Measurements from ENCODE around the gene UBB. TPM values are rescaled to one million over a fixed set of nuclear protein-coding genes. Genes with fewer than 3 reads are reported as not detected.
"Not testable (repeated sequence)": the region's sequence is repeated elsewhere in the genome, so short reads cannot be mapped to it uniquely, and the experiment has no call there.

Gene UBB
- total RNA-seq, 1 donor from 2014 or later, result 1,058 TPM

- peak; percentile 11 for DNase-seq (ENCODE audit: low spot score)
- H3K4me1 Mint-ChIP-seq (ENCODE audit: low read depth), result peaks cover 5% of the 10 kb centered on the region
- H3K27me3 Mint-ChIP-seq (ENCODE audit: low read depth), result no peaks in the 10 kb centered on the region
- H3K4me3 Mint-ChIP-seq (ENCODE audit: unreplicated experiment), result no peak overlapping the region
- TF ChIP-seq, protein P1, sequence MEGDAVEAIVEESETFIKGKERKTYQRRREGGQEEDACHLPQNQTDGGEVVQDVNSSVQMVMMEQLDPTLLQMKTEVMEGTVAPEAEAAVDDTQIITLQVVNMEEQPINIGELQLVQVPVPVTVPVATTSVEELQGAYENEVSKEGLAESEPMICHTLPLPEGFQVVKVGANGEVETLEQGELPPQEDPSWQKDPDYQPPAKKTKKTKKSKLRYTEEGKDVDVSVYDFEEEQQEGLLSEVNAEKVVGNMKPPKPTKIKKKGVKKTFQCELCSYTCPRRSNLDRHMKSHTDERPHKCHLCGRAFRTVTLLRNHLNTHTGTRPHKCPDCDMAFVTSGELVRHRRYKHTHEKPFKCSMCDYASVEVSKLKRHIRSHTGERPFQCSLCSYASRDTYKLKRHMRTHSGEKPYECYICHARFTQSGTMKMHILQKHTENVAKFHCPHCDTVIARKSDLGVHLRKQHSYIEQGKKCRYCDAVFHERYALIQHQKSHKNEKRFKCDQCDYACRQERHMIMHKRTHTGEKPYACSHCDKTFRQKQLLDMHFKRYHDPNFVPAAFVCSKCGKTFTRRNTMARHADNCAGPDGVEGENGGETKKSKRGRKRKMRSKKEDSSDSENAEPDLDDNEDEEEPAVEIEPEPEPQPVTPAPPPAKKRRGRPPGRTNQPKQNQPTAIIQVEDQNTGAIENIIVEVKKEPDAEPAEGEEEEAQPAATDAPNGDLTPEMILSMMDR (IDR thresholded peaks at IDR 0.05), result no peak
- H3K9me3 Mint-ChIP-seq (ENCODE audit: low read depth), result no peaks in the 10 kb centered on the region
- H3K27ac Mint-ChIP-seq (ENCODE audit: unreplicated experiment), result no peak overlapping the region
- H3K36me3 Mint-ChIP-seq (ENCODE audit: low read depth), result no peaks in the 10 kb centered on the region
These were observed 17.7 kb downstream of the UBB start for GRCh38 chr17:16398270-16399267.

GRCh38 chr17:16403847-16404246 lies 23.0 kb downstream of the UBB start:
- not testable (repeated sequence) for H3K27me3 Mint-ChIP-seq (ENCODE audit: low read depth); H3K9me3 Mint-ChIP-seq (ENCODE audit: low read depth); DNase-seq (ENCODE audit: low spot score); H3K4me3 Mint-ChIP-seq (ENCODE audit: unreplicated experiment); H3K4me1 Mint-ChIP-seq (ENCODE audit: low read depth); H3K36me3 Mint-ChIP-seq (ENCODE audit: low read depth); H3K27ac Mint-ChIP-seq (ENCODE audit: unreplicated experiment)

DNA sequence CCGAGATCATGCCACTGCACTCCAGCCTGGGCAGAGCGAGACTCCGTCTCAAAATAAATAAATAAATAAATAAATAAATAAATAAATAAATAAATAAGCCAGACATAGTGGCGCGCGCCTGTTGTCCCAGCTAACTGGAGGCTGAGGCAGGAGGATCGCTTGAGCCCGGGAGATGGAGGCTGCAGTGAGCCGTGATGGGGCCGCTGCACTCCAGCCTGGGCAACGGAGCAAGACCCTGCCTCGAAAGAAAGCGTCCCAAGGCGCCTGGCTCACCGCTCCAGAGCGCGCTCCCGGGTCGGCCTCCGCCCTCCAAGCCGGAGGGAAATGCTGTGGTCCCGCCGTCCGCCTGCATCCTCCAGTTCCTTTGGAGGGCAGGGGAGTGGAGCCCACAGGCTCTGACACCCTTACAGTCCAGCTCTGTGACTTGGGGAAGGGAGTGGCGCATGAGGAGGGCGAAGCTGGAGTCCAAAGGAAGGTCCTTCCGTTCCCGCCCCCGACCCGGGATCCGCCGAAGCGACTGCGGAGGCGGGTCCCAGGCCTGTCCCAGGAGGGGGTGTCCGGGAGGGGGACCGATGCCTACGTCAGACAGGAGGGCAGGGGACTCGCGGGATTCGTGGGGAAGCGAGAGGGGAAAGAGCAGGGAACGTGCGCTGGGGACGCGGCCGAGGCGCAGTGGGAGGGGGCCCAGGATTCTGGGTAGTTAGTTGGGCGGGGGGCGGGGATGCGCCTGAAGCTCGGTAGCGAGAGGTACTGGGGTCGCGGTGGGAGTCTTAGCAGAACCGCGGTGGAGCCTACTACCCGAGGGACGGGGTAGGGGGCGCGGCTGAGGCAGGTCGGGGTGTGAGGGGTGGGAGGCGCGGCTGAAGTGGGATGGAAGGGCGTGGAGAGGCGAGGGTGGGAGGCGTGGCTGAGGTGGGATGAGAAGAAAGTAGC lies 26.1 kb downstream of the UBB start:
- Mint-ChIP-seq H3K9me3 (ENCODE audit: low read depth) (no peaks in the 10 kb centered on the region), H3K36me3 (ENCODE audit: low read depth) (no peaks in the 10 kb centered on the region), H3K27me3 (ENCODE audit: low read depth) (no peaks in the 10 kb centered on the region), H3K4me3 (ENCODE audit: unreplicated experiment) (peak overlapping the region; percentile 74), H3K4me1 (ENCODE audit: low read depth) (peaks cover 10% of the 10 kb centered on the region), H3K27ac (ENCODE audit: unreplicated experiment) (peak overlapping the region; percentile 45)
- TF ChIP-seq, protein P1 (IDR thresholded peaks at IDR 0.05), result peak; percentile 39
- no peak for DNase-seq (ENCODE audit: low spot score)

DNA sequence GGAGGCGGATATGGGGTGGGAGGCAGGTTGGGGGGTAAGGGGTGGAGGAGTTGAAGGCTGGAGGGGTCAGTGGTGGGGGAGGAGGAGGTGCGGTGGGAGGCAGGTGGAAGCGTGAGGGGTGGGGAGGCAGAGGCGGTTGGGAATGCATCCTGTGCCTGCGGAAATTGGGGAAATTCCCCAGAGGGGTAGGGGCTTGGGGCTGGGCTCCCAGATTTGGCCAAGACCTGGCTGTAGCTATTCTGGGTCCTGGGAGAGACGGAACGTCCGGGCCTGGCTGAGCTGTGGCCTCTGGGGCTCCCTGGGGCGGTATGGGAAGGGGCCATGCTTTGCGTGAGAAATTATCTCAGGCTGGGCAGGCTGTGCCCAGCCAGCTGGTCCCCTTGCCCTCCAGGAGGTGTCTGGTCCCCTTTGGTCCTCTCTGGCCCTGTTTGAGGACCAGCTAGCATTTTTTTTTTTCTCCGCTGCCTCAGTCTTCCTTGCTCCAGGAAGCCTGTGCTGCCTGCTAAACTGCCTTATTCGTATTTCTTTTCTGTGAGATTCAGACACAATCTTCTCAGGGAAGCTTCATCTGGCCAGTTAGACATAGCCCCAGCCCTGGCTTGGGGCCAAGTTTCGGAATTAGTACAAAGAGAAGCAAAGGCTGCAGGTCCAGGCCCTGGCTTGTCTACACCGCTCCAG lies 27.2 kb downstream of the UBB start:
- Mint-ChIP-seq H3K36me3 (ENCODE audit: low read depth) (no peaks in the 10 kb centered on the region), H3K4me3 (ENCODE audit: unreplicated experiment) (peak overlapping the region; percentile 37), H3K27ac (ENCODE audit: unreplicated experiment) (peak overlapping the region; percentile 63), H3K27me3 (ENCODE audit: low read depth) (no peaks in the 10 kb centered on the region), H3K4me1 (ENCODE audit: low read depth) (peaks cover 10% of the 10 kb centered on the region), H3K9me3 (ENCODE audit: low read depth) (no peaks in the 10 kb centered on the region)
- DNase-seq (ENCODE audit: low spot score), result no peak
- TF ChIP-seq, protein P1 (IDR thresholded peaks at IDR 0.05), result no peak

DNA sequence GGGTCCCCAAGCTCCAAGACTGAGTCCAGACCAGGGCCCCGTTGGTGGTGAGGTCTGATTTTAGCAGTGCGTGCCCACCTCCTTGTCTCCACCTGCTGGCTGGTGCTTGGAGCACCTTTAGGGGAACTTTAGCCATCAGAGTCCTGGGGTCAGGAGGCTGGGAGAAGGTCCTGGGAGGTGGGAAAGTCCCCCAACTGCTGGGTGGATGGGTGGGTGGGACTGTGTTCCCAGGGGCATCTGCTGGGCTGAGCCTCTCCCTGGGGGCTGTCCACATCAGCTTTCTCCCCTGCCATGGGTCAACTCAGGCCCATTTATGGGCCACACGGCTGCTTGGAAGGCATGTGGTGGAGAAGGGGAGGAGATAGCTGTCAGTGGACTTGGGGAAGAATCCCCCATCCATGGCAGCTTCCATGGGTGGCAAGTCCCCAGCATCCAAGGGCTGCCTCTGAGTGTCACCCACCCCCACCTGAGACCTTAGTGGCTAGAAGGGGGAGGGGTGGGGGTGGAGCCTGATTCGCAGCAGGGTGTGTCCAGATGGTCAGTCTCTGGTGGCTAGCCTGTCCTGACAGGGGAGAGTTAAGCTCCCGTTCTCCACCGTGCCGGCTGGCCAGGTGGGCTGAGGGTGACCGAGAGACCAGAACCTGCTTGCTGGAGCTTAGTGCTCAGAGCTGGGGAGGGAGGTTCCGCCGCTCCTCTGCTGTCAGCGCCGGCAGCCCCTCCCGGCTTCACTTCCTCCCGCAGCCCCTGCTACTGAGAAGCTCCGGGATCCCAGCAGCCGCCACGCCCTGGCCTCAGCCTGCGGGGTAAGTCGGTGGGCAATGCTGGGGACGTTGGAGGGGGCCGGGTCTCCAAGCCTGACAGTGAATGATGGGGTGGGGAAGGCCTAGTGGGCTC lies 34.4 kb downstream of the UBB start, which contains the start of gene TRPV2:
TSS of gene TRPV2 (plus strand) at position 541 of the 894 bp plus-strand sequence. CDS start 2,098 bp downstream, outside the sequence.
- no peak for DNase-seq (ENCODE audit: low spot score)
- H3K27ac Mint-ChIP-seq (ENCODE audit: unreplicated experiment), result peak within 1 kb of the TSS; percentile 74
- peak within 1 kb of the TSS; percentile 82 for H3K4me3 Mint-ChIP-seq (ENCODE audit: unreplicated experiment)
- no peaks in the 10 kb centered on the region for H3K36me3 Mint-ChIP-seq (ENCODE audit: low read depth)
- H3K9me3 Mint-ChIP-seq (ENCODE audit: low read depth), result no peaks in the 10 kb centered on the region
- no peaks in the 10 kb centered on the region for H3K27me3 Mint-ChIP-seq (ENCODE audit: low read depth)
- TF ChIP-seq, protein P1 (IDR thresholded peaks at IDR 0.05), result peak; percentile 45
- peaks cover 30% of the 10 kb centered on the region for H3K4me1 Mint-ChIP-seq (ENCODE audit: low read depth)
